ENCODE data around the gene IQGAP3. TPM values are rescaled to one million over a fixed set of nuclear protein-coding genes. Genes with fewer than 3 reads are reported as not detected.

The IQGAP3 gene
- total and polyA plus RNA-seq, 10 donors, result 0.24 to 2.2 (median 0.68) TPM

DNA sequence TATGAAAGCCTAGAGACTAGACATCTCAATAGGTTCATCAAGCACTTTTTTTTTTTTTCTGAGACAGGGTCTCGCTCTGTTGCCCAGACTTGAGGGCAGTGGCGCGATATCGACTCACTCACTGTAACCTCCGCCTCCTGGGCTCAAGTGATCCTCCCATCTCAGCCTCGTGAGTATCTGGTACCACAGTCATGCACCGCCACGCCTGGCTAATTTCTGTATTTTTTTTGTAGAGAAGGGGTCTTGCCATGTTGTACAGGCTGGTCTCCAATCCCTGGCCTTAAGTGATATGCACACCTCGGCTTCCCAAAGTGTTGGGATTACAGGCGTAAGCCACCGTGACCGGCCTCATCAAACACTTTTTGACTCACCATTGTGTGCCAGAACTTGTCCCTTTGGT is 29.5 kb upstream of the IQGAP3 start:
- Histone ChIP-seq H3K36me3 (peaks cover 0 to 22% (median 19%) of the 10 kb centered on the region in 6 donors), H3K27me3 (replicated peaks in 1 of 7) (no peaks in the 10 kb centered on the region), H3K9me3 (no peaks in the 10 kb centered on the region), H3K27ac (peak overlapping the region; percentile 71 to 88 (median 79)), H3K4me1 (peaks cover 8 to 43% (median 28%) of the 10 kb centered on the region in 6 donors), H3K4me3 (peak overlapping the region; percentile 70 to 89 (median 80))
- WGBS, 5 donors, result 70 to 78% (median 76%) methylated on average over 12 of the region's 12 CpGs
- TF ChIP-seq, protein P1, sequence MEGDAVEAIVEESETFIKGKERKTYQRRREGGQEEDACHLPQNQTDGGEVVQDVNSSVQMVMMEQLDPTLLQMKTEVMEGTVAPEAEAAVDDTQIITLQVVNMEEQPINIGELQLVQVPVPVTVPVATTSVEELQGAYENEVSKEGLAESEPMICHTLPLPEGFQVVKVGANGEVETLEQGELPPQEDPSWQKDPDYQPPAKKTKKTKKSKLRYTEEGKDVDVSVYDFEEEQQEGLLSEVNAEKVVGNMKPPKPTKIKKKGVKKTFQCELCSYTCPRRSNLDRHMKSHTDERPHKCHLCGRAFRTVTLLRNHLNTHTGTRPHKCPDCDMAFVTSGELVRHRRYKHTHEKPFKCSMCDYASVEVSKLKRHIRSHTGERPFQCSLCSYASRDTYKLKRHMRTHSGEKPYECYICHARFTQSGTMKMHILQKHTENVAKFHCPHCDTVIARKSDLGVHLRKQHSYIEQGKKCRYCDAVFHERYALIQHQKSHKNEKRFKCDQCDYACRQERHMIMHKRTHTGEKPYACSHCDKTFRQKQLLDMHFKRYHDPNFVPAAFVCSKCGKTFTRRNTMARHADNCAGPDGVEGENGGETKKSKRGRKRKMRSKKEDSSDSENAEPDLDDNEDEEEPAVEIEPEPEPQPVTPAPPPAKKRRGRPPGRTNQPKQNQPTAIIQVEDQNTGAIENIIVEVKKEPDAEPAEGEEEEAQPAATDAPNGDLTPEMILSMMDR (IDR thresholded peaks at IDR 0.05 in 8 of 11, conservative IDR thresholded peaks at IDR 0.05 in 3 of 11), result no peak
- TF ChIP-seq POLR2AphosphoS5 (IDR thresholded peaks at IDR 0.05), result no peak
- no peak for TF ChIP-seq POLR2A (IDR thresholded peaks at IDR 0.05)
- intact Hi-C loops (cut with DNase I; ENCODE audit: low total_unique reads), result loop anchor here (10.0 kb wide), 1 partner anchor 117 kb away; no protein-coding TSS in a partner anchor
- no peak for DNase-seq

DNA sequence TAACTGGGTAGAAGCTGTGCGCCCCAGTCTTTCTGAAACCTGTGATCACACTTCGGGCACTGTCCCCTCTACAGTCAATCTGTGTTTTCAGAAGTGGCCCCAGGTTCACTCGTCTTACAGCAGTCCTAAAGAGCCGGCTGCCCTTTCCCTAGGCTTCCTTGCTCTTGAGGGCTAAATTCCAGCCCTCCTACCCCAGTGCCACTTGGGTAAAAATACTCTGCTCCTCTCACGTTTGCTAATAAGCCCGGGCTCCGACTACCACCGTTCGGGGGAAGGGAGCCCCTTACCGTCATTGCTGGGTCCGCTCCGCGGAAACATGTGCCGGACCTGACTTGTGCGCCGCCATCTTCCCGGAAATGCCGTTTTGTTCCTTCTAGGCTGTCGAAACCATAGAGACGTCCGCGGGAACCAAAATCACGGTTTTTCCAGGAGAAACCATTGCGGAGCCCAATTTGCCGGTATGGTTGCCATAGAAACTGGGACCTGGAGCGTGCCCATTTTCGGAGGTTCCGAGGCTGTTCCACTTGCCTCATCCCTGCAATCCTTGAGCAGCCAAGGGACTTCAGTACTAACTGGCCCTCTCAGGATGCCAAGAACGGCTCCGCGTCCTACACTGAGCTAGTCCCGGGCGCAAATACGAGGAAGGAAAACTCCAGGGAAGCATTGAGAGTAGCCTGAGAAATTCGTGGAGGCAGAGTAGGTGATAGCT is 28.9 kb upstream of the IQGAP3 start, which contains the start of gene GPATCH4:
Gene GPATCH4, minus strand, starts transcription at position 358 of the 709 bp plus-strand sequence.
- Histone ChIP-seq H3K36me3 (peaks cover 0 to 29% (median 25%) of the 10 kb centered on the region in 6 donors), H3K4me1 (peaks cover 8 to 41% (median 28%) of the 10 kb centered on the region in 6 donors), H3K27me3 (replicated peaks in 1 of 7) (no peaks in the 10 kb centered on the region), H3K27ac (peak within 1 kb of the TSS; percentile 71 to 88 (median 79)), H3K9me3 (no peaks in the 10 kb centered on the region), H3K4me3 (peak within 1 kb of the TSS; percentile 70 to 89 (median 80))
- intact Hi-C loops (cut with DNase I; ENCODE audit: low total_unique reads), result loop anchor here (10.0 kb wide), 1 partner anchor 116 kb away; no protein-coding TSS in a partner anchor
- DNase-seq, result peak; percentile 93
- WGBS, 5 donors, result 0 to 1% (median 0%) methylated on average over 17 to 35 of the region's 35 CpGs
- TF ChIP-seq POLR2A (IDR thresholded peaks at IDR 0.05), result no peak
- TF ChIP-seq, protein P1 (IDR thresholded peaks at IDR 0.05 in 8 of 11, conservative IDR thresholded peaks at IDR 0.05 in 3 of 11), result no peak
- peak; percentile 55 to 85 (median 76) for TF ChIP-seq POLR2AphosphoS5 (IDR thresholded peaks at IDR 0.05)

DNA sequence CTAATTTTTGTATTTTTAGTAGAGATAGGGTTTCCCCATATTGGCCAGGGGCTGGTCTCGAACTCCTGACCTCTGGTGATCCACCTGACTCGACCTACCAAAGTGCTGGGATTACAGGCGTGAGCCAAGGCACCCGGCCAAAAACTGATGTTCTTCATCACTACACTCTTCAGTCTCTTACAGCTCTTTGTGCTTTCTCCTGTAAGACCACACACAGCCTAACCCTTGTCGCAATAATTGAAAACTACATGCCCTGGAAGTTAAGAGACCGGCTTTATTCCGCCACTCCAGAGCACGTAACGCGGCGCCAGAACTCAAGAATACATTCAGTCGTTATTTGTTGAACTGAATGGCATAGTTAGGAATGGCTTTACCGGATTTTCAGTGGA is 28.4 kb upstream of the IQGAP3 start:
- no peak for DNase-seq
- H3K27ac ChIP-seq, result peak overlapping the region in 7 of 8 donors; percentile 71 to 88 (median 81)
- intact Hi-C loops (cut with DNase I; ENCODE audit: low total_unique reads), result loop anchor here (10.0 kb wide), 1 partner anchor 116 kb away; no protein-coding TSS in a partner anchor

More for the DNA sequence above, 28.4 kb upstream of the IQGAP3 start:
- TF ChIP-seq POLR2A (IDR thresholded peaks at IDR 0.05) (no peak), POLR2AphosphoS5 (IDR thresholded peaks at IDR 0.05) (no peak)
- TF ChIP-seq, protein P1 (IDR thresholded peaks at IDR 0.05 in 8 of 11, conservative IDR thresholded peaks at IDR 0.05 in 3 of 11), result no peak
- Histone ChIP-seq H3K4me3 (peak overlapping the region; percentile 70 to 89 (median 80)), H3K27me3 (replicated peaks in 1 of 7) (no peaks in the 10 kb centered on the region), H3K36me3 (peaks cover 0 to 34% (median 30%) of the 10 kb centered on the region in 6 donors), H3K4me1 (peaks cover 8 to 41% (median 28%) of the 10 kb centered on the region in 6 donors), H3K9me3 (no peaks in the 10 kb centered on the region)
- WGBS, 5 donors, result 2 to 4% (median 3%) methylated on average over 13 of the region's 13 CpGs
